GM18861 (cell line): Measurements from ENCODE around the gene CCDC172.
"Not testable (repeated sequence)": the region's sequence is repeated elsewhere in the genome, so short reads cannot be mapped to it uniquely, and the experiment has no call there.

Source experiments
- ATAC-seq: cut with Tn5 transposase; IDR thresholded peaks from one replicate; pipeline ENCODE4 v1.9.1; 2021; ENCODE audit not compliant: unreplicated experiment

CCDC172 gene

DNA sequence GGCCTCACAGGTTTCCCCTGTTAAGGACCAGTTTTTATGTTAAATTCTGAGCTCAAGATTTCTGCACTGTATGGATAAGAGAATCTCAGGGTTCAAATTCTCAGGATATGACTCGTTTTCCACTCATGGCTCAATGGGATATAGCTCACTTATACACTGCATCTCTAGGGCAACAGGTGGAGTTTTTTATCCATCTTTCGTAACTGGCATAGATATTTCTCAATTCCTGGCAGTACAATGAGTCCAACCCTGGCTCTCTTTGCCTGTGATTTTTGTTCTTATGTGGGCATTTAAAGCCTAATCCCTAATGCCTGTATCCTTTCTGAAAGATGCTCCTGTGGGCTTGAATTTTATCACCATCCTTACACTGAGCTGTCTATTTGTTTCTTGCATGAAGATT is 7.6 kb downstream of the CCDC172 start:
- ATAC-seq = no peak

DNA sequence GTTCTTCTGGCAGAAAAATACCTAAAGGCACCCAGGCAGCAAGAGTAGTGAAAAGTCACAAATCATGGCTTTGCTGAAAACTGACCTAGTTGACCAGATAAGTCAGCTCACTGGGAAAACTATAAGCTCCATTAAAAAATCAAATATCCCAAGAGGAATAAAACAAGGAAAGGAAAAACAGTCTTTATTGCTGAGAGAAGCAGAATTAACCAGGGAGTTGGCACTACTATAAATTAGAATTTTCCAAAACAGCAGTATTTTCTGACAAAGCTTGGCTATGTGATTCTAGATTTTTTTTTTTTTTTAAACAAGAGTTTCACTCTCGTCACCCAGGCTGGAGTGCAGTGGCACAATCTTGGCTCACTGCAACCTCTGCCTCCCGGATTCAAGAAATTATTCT is 12.6 kb downstream of the CCDC172 start:
- ATAC-seq = no peak

DNA sequence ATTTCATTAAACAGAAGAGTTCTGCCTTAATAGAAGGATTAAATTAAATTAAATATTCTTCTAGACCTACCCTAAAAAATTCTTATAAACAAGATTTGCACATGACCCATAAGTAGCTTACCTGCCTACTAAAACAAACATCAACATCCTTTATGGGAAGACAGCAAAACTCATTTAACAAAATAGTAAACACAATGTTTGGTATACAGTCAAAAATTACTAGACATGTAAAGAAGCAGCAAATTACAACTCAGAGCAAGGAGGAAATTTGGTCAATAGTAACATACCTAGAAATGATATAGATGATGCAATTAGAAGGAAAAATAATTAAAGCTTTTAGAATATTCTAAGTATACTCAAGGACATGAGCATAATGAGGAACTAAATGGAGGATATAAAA is 27.9 kb downstream of the CCDC172 start:
- no peak for ATAC-seq

DNA sequence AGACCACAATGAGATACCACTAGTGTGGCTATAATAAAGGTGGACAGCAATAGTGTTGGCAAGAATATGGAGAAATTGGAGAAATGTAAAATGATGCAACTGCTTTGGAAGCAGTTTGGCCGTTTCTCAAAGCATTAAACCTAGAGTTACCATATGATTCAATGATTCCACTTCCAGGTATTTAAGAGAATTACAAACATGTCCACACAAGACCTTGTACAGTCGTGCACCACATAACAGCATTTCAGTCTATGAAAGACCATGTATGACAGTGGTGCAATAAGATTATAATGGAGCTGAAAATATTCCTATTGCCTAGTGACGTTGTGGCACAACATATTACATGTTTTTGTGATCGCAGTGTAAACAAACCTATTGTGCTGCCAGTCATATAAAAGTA is 29.6 kb downstream of the CCDC172 start:
- no peak for ATAC-seq

DNA sequence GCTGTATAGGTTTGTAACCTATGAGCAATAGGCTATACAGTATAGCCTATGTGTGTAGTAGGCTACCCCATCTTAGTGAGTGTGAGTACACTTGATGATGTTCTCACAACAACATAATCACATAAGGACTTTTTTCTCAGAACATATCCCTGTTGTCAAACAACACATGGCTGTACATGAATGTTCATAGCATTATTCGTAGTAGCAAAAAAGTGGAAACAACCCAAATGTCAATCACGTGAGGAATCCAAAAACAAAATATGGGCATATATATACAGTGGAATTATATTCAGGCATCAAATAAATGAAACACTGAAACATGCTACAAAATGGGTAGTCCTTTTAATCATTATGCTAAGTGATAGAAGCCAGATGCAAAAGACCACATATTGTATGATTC is 31.1 kb downstream of the CCDC172 start:
- ATAC-seq = no peak

DNA sequence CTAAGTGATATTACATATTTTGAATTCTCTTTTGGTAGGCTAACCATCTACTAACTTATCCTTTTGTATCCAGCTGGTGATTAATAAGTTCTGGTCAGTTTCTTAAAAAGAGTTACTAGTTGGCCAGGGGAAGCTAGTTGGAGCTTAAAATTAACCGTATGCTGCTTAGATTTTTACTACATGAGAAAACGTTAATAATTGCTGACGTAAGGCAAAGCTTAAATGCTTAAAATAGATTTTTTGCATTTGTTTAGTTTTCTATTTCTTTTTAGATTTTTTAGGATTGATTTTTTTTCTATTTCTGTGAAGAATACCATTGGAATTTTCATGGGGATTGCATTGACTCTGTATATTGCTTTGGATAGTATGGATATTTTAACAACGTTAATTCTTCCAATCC is 32.6 kb downstream of the CCDC172 start:
- no peak for ATAC-seq

DNA sequence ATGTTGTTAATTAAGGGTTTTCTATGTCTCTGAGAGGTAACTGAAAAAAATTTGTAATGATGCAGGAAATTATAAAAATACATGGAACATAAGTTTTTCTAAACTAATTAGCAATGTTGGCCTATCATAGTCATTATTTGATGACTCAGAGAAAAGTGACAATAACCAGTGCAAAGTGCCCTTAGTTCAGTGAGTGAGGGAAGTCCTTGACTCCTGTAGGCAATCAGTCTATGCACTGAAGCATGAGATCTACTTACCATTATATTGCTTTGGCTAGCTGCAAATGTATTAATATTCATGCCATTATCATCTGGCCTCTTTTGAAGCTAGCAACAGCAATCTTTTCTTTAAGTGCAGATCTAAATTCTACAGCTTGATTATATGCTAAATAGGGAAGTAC is 40.6 kb downstream of the CCDC172 start:
- no peak for ATAC-seq

DNA sequence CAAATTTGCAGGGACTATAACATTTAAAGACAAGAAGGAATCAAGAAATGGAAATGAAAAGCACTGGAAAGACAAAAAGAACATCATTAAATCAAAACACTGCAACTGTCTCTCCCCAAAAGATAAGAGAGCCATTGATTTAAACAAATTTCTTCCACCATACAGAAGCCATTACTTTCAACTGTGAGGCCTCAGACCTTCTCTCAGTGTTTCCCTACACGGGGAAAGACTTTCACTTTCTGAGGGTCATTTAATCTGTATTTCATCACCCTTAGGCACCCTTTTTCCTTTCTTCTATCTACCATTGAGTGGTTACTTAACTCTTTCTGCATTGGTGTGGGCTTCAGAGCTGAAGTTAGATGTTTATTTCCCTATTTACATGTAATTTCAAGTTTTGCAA is 47.5 kb downstream of the CCDC172 start:
- no peak for ATAC-seq

DNA sequence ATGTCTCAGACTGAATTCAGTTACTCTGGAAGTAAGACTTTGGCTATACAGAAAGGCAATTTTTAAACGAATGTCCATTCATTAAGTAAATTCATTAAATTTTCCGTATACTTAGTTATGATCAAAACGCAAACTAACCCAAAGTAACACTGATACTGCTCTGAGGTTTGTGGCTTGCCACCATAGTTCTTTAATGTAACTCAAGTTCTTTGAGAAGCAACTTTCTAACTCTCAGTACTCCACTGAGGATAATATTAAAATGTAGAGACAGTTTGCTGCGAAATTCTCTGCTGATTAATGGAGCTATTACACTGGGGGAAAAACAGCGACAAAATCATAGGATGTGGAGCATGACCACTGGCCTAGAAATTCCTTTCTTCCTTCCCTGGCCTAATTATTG is 58.0 kb downstream of the CCDC172 start:
- ATAC-seq = no peak

DNA sequence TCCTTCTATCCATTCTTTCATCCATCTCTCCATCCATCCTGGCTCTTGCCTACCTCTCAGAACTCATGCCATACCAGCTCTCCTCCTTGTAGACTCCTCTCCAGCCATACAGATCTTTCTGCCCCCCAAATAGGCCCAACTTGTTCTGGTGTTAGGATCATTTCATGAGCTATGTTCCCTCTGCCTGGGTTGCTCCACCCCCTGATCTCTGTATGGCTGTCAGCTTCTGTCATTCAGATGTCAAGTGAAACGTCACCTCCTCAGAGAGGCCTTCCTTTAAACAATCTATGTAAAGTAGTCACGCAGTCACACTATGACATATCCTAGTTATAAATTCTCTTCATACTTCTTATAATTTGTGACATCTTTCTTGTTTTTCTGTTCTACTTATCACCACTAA is 61.1 kb downstream of the CCDC172 start:
- no peak for ATAC-seq

DNA sequence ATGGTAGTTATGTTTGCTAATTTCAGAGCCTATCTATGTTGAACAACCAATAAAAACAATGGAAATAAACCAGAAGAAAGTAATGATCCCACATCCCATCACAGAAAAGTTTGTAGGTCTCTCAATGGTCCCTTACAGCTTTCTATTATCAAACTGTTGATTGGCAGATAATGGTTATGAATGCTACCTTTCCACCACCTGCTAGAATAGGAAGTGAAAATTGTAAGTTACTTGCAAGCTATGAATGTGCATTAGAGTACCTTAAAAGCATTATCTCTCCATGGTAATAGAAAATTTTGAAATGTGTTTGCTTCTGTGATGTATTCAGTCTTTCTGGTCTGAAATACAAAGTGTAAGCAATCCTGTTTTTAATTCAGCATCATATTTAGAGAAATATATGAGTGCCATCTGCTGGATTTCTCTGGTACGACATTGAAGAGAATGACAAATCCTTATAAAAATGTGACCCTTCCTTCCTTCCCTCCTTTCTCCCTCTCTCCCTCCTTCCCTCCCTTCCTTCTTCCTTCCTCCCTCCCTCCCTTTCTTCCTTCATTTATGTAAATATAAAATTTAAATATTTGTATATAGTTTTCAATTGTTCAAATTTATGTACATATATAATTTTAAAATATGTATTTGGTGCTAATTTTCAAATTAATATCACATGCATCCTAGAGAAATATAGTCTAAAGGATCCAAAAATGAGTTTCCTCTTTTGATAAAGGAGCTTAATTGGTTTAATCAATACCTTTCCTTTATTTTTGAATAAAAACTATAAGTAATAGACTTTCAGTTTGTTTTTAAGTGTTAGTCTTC is 62.0 kb downstream of the CCDC172 start:
- ATAC-seq = no peak

DNA sequence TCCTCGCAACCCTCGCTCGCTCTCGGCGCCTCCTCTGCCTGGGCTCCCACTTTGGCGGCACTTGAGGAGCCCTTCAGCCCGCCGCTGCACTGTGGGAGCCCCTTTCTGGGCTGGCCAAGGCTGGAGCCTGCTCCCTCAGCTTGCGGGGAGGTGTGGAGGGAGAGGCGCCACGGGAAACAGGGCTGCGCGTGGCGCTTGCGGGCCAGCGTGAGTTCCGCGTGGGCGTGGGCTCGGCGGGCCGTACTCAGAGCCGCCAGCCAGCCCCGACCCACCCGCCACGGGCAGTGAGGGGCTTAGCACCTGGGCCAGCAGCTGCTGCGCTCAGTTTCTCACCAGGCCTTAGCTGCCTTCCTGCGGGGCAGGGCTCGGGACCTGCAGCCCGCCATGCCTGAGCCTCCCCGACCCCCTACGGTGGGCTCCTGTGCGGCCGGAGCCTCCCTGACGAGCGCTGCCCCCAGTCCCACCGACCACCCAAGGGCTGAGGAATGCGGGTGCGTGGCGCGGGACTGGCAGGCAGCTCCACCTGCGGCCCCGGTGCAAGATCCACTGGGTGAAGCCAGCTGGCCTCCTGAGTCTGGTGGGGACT is 69.1 kb downstream of the CCDC172 start:
- not testable (repeated sequence) for ATAC-seq

DNA sequence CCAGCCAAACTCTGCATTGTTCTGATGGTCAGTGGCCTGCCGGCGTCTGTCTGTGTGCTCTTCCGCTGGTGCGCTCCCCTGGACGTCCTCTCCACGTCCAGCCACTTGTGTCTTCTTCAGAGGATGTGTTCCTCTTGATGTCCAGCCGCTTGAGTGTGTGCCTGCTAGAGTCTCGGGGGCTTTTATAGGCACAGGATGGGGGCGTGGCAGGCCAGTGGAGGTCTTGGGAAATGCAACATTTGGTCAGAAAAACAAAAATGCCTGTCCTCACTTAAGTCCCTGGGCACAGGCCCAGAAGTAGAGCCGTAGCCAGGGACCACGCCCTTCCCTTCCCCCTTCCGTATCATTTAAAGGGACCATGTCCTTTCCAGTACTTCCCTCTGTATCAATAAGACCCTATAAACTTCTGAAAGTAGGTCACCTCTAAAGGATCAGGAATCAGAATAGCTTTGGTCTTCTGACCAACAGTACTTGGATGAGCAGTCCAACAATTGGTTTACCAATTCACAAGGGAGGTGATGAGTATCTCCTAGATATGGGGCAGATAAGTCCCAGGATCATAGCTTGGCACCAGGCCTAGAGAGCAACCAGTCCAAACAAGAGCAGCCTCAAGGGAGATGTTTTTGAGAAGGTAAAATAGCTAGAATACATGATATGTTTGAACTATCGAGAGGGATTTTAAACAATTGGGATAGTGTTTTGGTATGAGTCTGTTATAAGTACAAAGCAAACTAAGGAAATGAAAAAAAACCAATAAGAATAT is 71.2 kb downstream of the CCDC172 start:
- ATAC-seq = no peak

DNA sequence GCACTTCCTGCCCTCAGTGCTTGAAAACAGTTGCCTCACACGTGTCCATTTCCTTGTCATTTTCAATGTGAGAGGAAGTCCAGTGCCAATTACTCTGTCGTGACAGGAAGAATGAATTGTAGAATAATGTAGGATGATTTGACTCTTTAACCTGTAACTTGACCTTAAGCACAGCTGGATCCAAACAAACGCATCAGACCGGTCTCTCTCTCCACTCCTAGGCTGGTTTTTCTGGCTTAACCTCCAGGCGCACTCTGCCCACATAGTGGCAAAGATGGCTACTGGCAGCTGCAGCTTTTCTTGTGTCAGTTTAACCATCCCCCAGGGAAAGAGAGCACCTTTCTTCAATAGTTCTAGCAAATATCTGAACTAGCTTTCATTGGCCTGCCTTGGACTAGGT is 74.0 kb downstream of the CCDC172 start:
- ATAC-seq = no peak

DNA sequence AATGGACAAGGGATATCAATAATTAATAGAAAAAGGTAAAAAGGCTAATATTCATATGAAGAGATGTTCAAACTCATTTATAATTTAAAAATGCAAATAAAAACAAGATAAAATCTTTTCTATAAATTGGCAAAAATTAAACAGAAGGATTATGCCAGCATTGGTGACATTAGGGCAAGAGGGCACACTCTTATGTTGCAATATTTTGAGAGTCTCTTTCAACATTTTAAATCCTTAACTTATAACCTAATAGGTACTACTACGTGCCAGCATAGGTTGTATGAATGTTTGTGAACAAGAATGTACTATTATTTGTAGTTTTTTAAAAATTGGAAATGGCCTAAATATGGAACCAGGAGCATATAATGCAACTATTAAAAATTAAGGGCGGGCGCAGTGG is 78.6 kb downstream of the CCDC172 start:
- ATAC-seq = no peak

DNA sequence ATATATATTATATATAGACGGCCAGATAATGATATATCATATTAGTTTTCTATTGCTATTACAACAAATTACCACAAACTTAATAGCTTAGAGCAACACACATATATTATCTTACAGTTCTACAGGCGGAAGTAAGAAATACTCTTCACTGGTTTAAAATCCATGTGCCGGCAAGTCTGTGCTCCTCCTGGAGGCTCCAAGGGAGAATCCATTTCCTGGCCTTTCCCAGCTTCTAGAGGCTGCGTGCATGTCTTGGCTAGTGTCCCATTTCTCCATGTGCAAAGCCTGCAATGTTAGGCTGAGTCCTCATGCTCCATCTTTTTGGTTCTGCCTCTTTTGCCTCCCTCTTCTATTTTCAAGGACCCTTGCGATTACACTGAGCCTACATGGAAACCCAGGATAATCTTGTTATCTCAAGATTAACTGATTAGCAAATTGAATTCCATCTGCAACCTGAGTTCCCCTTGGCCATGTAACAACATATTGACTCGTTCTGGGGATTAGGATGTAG is 79.5 kb downstream of the CCDC172 start:
- no peak for ATAC-seq

DNA sequence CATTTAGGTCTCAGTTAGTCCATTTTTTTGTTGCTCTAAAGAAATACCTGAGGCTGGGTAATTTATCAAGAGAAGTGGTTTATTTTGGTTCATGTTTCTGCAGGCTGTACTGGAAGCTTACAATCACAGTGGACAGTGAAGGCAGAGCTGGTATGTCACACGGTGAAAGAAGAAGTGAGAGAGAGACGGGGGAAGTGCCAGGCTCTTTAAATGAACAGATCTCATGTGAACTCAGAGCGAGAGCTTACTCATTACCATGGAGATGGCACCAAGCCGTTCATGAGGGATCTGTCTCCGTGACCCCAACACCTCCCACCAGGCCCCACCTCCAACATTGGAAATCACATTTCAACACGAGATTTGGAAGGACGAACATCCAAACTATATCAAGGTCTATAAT is 84.5 kb downstream of the CCDC172 start:
- ATAC-seq = no peak

DNA sequence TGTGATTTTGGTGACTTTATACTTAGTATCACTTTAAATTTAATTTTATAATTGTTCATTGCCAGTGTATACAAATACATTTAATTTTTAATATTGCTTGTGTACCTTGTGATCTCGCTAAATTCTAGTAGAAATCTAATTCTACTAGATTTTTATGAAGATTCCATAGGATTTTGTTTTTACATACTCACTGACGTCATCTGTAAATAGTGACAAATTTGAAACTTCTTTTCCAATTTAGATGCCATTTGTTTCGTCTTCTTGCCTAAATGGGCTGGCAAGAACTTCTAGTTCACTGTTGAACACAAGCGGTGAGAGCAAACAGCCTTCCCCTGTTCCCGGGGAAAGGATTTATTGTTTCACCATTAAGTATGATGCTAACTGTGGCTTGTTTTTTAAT is 86.1 kb downstream of the CCDC172 start:
- no peak for ATAC-seq

DNA sequence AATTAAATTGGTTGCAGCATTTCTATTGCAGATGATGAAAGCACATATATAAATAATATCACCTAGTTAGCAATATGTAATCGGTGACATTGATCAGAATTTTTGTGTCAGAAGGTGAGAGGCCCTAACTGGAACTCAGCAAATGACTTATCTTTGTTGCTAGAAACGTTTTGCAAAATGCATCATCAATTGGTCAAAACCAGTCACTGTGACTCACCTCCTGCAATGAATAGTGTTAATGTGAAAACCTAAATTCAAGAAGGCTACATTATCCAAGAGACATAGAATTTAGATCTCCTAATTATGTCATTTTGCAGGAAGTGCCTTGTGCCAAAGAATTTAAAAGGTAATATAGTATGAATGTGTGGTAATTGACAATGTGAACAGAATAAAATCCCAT is 93.6 kb downstream of the CCDC172 start:
- ATAC-seq = no peak

DNA sequence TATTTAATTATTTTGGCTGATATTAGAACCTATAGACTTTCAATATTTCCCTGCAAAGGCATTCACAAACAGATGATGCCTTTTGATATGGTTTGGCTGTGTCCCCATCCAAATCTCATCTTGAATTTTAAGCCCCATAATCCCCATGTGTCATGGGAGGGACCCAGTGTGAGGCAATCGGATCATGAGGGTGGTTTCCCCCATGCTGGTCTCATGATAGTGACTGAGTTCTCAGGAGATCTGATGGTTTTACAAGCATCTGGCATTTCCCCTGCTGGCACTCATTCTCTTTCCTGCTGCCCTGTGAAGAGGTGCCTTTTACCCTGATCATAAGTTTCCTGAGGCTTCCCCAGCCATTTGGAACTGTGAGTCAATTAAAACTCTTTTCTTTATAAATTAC is 94.1 kb downstream of the CCDC172 start:
- no peak for ATAC-seq

DNA sequence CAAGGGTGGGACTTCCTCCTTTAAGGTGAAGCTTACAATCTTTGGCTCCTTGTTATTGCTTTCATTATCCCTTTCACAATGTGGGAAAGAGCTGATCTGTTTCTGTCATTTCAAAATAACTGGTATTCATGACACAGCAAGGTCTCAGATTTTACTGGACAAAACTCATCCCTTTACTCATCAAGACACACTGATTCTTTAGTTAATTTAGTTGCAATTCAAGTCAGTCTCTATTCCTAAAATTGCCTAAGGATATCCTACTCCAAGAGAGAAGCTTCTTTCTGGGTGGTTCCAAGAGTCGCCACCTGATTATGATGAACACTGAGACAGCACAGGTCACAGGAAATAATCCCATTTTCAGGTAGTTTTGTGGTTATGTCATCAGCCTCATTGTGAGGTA is 97.6 kb downstream of the CCDC172 start:
- no peak for ATAC-seq

DNA sequence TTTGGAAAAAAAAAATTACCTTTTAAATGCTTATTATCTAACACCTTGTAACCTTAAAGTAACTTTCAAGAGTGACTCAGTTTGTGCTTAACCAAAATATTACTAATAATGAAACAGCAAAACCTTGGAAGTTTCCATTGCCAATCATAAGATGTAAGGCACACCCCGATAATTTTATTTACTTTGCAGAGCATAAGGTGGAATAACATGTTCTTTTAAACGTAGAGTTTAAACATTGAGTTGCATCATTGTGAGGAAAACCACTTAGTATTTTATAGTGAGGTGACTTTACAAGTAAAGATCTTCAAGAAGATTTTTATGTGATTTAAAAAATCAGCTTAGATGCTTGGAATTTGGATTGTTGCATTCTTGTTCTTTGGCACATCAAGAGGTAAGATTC is 103.4 kb downstream of the CCDC172 start, which contains the start of gene PNLIPRP3:
TSS of gene PNLIPRP3 (plus strand) at position 177 of the 400 bp plus-strand sequence. CDS start at position 343, 166 bp downstream.
- no peak for ATAC-seq
